GM19324 (cell line): ENCODE results near the gene GAD2.

Experiments used
- ATAC-seq: cut with Tn5 transposase; IDR thresholded peaks from one replicate; pipeline ENCODE4 v1.9.1; 2021; ENCODE audit warnings: mild to moderate bottlenecking, moderate library complexity; ENCODE audit not compliant: unreplicated experiment, low FRiP score

GAD2 gene

DNA sequence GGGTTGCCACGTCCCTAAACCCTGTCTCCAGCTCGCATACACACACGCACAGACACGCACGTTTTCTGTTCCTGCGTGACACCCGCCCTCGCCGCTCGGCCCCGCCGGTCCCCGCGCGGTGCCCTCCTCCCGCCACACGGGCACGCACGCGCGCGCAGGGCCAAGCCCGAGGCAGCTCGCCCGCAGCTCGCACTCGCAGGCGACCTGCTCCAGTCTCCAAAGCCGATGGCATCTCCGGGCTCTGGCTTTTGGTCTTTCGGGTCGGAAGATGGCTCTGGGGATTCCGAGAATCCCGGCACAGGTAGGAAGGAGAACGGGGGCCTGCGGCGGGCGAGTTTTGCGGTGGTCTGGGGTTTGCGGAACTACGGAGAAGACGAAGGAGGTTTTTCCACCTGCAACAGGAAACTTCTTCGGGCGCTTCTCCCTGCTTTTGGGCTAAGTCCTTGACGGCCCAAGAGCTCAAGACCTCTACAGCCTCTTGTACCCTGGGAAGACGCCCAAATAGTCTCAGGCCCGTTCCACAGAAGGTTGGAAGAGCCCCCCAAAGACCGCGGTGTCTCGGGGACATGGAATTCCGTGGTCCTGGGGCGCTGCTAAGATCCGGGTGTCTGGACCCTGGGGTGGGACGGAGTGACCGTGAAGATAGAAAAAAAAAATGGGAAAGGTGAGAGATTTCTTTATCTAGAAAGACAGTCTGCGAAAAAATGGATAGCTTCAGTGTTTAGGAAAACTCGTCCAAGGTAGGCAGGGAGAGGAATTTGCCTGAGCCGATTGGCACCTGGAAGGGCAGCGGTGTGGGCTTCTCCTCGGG lies at the start of gene GAD2:
GAD2 (plus strand) TSS at position 190 of the 811 bp plus-strand sequence; CDS start at position 226, 36 bp downstream.
- ATAC-seq, result no peak

DNA sequence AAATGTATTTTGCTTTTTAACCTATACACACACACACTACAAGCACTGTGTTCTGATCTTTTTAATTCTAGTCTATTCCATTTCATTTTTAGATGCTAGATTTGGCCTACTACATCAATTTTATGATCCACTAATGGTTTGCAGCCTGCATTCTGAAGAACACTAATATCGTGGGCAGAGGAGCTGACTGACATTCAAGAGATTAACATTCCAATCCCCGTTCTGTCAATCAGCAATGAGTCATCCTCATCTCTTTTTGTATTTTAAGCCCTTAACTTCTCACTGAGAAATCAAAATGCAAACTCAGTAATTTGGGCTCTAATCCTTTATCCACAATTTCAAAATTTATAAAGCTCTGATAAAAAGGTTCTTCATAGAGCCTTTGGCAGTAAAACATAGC lies 47.1 kb upstream of the GAD2 start:
- no peak for ATAC-seq

DNA sequence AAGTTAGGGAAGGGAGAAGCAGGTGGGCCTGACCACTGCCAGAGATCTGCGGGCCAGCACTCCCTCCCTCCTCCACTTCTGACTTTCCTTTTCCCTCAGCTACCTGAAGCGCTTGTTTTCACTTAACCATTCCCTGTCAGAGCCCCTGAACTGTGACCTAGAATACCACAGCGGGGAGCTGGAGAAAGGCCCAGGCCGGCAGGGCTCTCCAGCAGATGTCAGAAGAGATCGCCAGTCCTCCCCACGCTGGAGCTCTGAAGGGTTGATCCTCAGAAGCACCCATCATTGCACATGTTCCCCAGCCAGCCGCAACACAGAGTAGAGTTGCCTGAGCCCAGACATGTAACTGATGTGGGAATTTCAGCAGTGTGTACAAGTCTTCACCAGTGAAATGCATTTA lies 44.4 kb upstream of the GAD2 start:
- ATAC-seq, result no peak

DNA sequence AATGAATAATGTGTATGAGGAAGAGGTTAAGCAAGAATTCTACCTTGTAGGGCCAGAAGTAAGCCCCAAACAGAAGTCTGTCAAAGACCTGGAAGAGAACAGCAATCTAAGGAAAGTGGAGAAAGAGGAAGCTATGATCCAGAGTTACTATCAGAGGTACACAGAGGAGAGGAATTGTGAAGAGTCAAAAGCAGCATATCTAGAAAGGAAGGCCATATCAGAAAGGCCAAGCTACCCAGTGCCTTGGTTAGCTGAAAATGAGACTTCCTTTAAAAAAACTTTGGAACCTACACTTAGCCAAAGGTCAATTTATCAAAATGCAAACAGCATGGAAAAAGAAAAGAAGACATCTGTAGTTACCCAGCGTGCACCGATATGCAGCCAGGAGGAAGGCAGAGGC lies 42.7 kb upstream of the GAD2 start:
- no peak for ATAC-seq

DNA sequence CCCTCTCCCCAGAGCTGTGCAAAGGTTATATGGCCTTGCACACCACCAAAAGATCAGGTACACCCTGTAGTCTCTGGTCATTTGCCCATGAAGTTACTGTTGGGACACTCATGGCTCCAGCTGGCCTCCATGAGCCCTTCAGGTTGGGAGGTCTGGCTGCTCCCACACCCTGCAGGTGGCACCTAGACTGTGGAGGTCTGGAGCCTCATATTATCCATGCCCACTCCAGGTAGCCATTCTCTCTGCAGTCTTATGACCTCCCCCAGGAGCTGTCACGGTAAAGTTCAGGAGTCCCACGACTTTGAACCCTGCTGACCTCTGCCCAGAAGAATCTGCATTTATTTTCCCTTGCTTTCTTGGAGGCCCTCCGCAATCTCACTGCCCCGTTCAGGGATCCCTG lies 39.2 kb upstream of the GAD2 start:
- ATAC-seq, result no peak

DNA sequence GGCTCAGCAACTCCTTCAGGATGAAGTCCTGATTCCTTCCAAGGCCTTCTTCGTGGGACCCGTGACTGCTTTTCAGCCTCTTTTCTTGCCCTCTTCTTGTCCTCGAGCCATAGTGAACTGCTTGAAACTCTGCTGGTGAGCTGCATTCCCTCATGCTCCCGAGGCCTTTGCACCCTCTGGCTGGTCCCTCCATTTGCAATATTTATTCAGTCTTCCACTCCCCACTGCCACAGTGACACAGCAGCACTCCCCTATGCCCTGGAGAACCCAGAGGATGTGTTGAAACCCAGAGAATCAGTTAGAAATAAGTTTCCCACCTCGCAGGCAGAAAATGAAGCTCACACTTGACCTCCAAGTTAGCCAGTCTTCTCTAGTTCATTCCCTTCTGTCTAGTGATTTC lies 22.3 kb upstream of the GAD2 start:
- no peak for ATAC-seq

DNA sequence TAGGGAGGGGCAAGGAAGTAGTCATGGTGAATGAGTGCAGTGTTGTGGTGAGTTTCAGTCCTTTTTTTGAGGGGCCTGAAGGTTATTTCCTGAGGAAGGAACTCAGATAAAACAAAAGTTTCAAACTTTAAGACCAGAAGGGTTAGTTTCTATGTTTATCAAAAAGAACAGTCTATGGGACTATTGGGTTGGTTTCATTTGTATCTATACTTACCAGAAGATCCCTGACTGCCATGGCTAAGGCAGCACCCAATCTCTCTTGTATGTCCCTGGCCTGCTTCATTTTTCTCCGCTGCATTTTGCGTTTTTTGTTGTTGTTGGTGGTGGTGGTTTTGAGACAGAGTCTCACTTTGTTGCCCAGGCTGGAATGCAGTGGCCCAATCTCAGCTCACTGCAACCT lies 19.3 kb upstream of the GAD2 start:
- ATAC-seq, result no peak

DNA sequence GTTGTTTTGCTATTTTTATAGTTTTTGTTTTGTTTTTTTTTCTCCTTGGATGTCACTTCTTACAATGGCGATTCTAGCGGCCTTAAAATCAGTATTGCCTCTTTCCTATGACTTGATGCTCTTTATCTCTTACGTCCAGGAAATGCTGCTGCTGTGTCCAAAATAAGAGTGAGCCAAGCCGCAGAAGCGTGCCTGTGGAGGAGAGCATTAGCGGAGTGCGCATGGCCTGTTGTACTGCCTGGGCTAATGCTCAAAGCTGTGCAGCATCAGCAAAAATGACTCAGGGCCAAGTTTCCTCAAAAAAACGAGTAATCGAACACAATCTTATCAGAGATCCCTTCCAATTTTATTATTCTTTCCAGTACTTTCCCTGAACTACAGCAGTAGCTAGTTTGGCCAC lies 18.5 kb upstream of the GAD2 start:
- ATAC-seq, result no peak

DNA sequence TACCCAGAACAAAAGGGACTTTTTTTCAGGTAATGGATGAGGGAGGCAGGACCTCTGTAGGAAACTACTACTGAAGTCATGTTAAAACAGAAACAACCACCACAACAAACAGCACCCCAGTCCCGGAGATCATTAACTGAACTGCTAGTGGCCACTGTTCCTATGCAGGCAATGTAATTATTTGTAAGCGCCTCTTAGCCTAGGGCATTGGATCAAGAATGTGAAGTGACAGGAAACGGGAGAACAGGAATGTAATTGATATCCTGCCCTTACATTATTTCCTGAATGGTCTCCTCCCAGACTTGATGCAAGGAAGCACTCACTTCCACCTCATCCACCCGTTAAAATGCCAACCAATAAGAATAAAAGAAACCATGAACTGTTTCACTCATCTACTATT lies 16.7 kb upstream of the GAD2 start:
- no peak for ATAC-seq

DNA sequence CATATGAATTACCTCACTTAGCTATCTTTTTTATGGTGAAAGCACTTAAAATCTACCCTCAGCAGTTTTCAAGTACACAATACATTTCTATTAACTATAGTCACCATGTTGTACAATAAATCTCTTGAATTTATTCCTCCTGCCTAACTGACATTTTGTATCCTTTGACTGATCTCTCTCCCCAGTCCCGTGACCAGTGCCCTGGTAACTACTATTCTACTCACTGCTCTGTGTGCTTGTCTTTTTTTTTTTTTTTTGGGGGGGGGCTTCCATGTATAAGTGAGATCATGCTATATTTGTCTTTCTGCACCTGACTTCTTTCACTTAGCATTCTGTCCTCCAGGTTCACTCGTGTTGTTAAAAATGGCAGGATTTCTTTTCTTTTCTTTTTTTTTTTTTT lies 11.4 kb upstream of the GAD2 start:
- no peak for ATAC-seq

DNA sequence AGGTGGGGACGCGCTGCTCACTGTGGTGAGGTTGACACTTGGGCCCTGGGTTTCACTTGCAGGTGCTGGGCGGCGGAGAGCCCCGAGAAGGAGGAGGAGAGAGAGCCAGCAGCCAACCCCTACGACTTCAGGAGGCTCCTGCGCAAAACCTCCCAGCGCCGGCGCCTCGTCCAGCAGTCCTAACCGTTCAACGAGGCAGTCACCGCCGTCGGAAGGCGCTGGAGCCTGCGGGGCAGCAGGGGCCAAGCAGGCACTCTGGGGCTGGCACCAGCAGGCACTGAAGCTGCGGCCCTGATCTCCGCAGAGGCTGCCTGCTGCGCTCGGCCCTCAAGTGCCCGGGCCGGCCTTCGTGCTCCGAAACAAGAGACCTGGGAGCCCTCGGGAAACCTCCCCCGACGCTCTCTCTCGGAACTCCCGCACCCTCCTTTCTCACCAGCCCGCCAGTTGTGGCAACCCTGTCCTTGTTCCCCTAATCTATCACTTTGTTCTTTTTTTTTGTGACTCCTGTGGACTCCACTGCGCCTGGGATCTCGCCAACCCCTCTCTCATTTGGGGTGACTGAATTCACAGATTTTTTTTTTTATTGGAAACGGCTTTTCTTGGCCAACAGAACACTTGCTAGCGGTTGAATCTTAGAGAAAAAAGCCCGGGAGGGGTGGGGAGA lies 4.7 kb upstream of the GAD2 start:
- no peak for ATAC-seq

DNA sequence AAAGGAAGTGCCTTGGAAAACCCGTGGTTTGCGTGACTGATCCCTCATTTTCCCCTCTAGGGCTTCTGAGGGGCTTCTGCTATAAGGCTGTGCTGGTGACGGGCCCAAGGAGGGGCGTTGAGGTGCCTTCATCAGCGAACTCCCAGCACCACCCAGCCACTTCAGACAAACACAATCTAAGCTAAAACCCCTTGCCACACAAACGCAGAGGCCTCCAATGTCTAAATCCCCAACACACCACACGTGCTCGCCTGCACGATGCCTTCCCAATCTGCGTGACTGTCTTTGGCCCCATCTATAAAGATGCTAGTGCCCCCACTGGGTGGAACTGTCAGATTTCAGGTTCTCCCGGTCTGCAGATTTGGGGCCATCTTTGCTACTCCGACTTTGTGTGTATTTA lies 4.1 kb upstream of the GAD2 start:
- no peak for ATAC-seq

DNA sequence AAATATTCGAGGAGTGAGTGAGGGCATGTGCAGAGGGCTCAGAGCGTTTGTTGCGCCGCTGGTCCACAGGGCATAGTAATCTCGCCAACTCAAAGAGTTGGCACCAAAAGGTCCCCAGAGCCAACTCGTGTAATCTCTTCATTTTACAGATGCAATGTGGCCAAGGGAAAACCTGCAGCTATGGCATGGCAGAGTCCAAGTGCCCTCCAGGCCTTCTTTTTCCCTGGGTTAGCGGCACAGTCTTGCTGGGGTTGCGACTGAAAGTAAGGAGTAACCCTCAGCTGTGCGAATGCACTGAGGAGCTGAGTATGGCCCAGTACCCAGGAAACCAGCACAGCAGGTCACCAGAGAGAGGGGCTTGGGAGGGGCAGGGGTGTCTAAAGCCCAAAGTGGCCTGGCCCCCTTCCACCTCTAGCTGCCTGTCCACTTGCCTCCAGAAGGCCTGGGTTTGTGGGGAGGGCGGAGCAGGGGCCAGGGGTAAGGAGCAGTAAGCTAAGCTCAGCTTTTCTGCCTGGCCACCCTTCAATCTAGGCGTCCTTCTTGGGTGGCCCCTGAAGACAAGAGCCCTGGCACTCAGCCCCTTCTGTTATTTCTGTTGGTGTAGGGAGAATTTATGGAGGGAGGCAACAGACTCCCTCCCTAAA lies 3.3 kb upstream of the GAD2 start:
- ATAC-seq, result no peak

DNA sequence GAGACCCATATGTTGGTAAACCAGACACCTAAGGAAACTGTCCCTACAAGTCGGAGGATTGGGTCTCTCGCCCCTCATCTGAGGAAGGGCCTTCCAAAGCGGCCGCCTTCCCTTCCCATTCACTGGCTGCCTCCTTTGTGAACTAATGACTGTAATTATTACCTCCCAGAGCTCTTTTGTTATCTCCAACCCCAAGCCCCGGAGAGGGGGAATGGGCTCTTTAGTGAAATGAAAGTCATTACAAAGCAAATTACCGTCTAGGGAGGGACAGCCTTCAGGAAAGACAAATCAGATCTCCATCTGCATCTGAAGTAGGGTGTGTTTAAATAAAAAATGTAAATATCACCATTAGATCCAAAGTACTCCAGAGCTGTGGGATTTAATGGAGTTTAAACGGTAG lies 2.6 kb upstream of the GAD2 start:
- ATAC-seq, result no peak

DNA sequence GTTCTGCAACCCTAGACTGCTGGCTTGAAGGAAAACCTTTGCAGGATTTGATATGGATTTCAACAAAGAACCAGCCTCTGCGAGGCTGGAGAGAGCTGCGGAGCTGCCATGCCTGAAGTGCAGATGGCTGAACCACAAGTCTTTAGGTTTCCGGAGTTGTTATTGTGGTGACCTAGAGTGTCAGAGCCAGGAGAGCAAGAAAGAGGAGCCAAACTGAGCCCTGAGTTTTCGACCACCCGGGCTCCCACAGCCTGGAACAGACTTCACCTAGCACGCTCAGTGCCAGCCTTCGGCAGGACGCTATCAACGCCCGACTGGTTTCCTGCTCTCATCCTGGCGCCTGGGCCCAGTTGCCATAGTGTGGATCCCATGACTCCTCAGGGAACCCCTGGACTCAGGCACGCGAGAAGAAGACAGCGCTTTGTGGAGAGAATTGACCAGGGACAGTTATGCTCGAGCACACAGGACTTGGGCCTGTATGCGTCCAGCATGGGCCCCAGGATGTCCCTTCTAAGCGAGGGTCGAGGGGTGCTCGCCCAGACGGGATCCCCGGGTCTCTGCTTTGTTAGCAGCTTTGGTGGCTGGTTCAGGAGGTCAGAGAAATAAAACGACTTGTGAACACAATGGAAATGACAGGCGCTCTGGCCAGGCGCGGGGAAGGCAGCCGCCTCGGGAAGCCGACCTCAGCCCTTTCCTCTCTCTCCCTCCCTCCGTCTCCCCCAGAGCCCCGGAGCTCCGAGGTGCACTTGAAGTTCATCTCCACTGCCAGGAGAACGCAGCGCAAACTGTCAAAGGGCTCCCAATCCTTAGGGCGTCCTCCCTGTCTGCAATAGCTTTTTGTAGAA lies 1.8 kb upstream of the GAD2 start:
- no peak for ATAC-seq

DNA sequence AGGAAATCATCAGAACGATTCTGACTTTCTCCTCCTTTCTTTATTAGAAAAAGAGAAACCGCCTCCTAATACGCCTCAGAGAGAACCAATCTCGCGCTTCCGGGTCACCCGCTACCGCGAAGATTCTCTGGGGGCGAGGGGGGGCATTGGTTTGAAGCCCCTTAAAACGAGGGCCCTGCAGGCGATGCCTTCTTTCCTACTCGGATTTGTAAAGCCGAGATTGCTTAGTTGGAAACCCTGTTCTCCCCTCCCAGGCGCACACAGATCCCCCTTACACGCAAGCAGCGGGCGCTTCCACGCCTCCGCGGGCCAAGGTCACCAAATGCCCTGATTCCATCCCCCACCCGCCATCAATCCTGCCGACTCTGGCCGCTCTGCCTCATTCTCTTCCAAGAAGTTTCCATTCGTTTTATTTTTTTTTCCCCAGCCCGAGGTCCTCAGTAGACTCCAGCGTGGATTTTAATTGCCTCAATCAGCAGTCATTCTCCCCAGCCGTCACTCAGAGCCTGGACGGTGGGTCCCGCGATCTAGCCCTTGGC lies 1.1 kb upstream of the GAD2 start:
- ATAC-seq, result no peak

DNA sequence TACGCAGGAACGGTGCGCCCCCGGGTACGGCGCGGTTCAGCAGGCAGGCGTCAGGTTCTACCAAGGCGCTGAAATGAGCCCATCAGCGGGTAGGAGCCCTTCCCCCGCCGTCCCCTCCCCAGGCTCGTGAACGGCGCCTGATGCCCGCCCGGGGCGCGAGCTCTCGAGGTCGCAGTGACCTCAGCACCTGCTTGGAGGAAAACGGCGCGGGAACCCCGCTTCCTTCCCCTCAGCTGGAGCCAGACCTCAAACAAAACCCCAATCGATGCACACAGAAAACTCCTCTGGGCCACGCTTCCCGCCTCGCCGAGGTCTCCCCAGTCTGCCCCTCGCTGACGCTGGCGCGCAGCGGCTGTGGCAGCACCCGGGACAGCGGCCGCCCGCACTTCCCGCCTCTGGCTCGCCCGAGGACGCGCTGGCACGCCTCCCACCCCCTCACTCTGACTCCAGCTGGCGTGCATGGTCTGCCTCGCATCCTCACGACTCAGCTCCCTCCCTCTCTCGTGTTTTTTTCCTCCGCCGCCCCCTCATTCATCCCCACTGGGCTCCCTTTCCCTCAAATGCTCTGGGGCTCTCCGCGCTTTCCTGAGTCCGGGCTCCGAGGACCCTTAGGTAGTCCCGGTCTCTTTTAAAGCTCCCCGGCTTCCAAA lies 514 bp upstream of the GAD2 start:
- ATAC-seq, result no peak

DNA sequence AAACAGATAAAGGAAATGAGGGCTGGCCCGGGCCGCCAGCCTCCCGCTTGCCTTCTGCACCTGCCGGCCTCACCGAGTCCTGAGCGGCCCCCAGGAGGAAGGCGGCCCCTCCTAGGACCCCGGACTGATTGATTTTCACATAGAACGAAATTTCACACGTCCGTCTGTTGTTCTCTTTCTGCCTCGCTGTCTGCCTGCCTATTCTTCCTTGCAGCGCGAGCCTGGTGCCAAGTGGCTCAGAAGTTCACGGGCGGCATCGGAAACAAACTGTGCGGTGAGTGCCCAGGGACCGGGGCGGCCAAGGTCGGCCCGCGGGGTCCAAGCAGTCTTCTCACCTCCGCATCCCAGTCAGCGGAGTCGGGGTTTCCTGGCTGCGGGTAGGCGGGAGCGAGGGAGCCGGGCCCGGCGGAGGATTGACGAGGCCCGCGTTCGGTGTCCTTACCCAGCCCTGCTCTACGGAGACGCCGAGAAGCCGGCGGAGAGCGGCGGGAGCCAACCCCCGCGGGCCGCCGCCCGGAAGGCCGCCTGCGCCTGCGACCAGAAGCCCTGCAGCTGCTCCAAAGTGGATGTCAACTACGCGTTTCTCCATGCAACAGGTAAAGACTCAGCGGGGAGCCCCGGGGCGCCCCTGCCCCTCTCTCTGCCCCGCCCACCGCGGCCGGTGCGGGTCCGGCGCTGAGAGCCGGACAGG lies 967 bp downstream of the GAD2 start:
- ATAC-seq, result no peak

DNA sequence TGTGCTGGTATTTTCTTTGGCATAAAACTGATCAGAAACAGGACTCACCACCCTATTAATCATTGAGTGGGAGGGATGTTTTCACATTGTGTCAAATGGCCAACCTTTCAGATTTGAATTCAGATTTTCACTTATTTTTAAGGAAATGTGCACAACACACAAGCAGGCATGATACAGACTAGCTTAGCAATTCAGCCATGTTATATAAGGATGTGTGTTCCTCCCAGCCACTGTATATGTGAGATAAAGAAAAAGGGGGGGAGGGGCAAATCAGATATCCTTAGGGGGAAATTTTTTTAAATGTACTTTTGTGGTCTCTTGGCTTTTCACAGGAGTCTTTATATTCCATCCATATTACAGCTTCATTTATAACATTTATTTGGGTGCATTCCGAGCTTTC lies 3.1 kb downstream of the GAD2 start:
- no peak for ATAC-seq

DNA sequence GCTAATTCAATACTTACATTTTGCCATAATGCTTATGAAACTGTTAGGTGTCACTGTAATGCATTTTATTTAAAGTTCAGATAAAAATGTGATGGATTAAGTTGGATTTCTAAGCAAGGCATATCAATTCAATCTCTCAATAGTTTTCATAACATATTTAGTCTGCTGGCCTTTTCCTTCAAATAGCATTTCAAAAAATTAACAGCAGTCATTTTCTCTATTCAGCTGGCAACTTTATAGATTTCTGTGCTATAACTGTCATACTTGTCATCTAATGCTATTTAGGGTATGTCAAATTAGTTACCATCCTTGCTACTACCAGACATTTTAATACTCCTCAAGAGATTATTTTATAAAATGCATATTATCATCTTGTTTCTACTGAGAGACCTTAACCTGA lies 4.3 kb downstream of the GAD2 start:
- ATAC-seq, result no peak
